Cardiac fibroblast (primary cell): Measurements from ENCODE around the gene NXNL1.
A peak's percentile ranks its signal among the peaks of the same experiment; 100 is the strongest.

ENCODE experiments used
- DNase-seq, 2 donors: peaks; one replicate each; pipeline versions ENCODE4 v3.0.0 to v3.0.0-alpha.2; 2010; ENCODE audit warnings: low read depth in 2 of 2
- H3K4me3 ChIP-seq, 2 donors: replicated peaks in 1 of 2; 1 replicate in 1 of 2; 2 replicates in 1 of 2; pipeline ENCODE4 v1.5.1; 2011; ENCODE audit warnings: low read depth in 2 of 2, low read length in 2 of 2, mild to moderate bottlenecking in 2 of 2, moderate library complexity in 1 of 2
- CTCF ChIP-seq: IDR thresholded peaks from one replicate; pipeline ENCODE4 v1.5.1; 2011; ENCODE audit warnings: low read depth, mild to moderate bottlenecking, low read length, inconsistent platforms

The NXNL1 gene

GRCh38 chr19:17406046-17406886 lies 54.5 kb downstream of the NXNL1 start:
- peak in 1 of 2 donors; percentile 38 for DNase-seq
- H3K4me3 ChIP-seq, result peak overlapping the region in 1 of 2 donors; percentile 12

More at GRCh38 chr19:17406046-17406886, 54.5 kb downstream of the NXNL1 start:
- no peak for TF ChIP-seq CTCF
